T-helper 2 cell (primary cell): ENCODE data around the gene RNF32.
A peak's percentile ranks its signal among the peaks of the same experiment; 100 is the strongest.
"Not testable (repeated sequence)": the region's sequence is repeated elsewhere in the genome, so short reads cannot be mapped to it uniquely, and the experiment has no call there.

ENCODE experiments used
- DNase-seq, 5 experiments: peaks; one replicate each; pipeline versions ENCODE4 v3.0.0 to v3.0.0-alpha.2; 2012 to 2022

RNF32 gene

GRCh38 chr7:156642306-156643045 is 1.9 kb downstream of the RNF32 start:
- no peak for DNase-seq

- not testable (repeated sequence) for DNase-seq
These were observed 6.8 kb downstream of the RNF32 start for GRCh38 chr7:156647330-156647729.

- DNase-seq = peak in 1 of 5 experiments; percentile 55
These were observed 9.5 kb downstream of the RNF32 start for GRCh38 chr7:156650042-156650441.

GRCh38 chr7:156651474-156651873 is 10.9 kb downstream of the RNF32 start:
- no peak for DNase-seq

- DNase-seq = no peak
These were observed 12.5 kb downstream of the RNF32 start for GRCh38 chr7:156652886-156653568.

GRCh38 chr7:156654511-156655234 is 14.1 kb downstream of the RNF32 start:
- no peak for DNase-seq

GRCh38 chr7:156655251-156655650 is 14.7 kb downstream of the RNF32 start:
- peak in 1 of 5 experiments; percentile 63 for DNase-seq

- DNase-seq = no peak
These were observed 15.4 kb downstream of the RNF32 start for GRCh38 chr7:156655983-156656382.

- DNase-seq = no peak
These were observed 16.0 kb downstream of the RNF32 start for GRCh38 chr7:156656598-156656997.

GRCh38 chr7:156657681-156658080 is 17.1 kb downstream of the RNF32 start:
- no peak for DNase-seq

- no peak for DNase-seq
These were observed 18.6 kb downstream of the RNF32 start for GRCh38 chr7:156659203-156659602.

GRCh38 chr7:156659961-156660360 is 19.4 kb downstream of the RNF32 start:
- no peak for DNase-seq

GRCh38 chr7:156661637-156662036 is 21.1 kb downstream of the RNF32 start:
- no peak for DNase-seq

GRCh38 chr7:156662277-156662676 is 21.7 kb downstream of the RNF32 start:
- DNase-seq = no peak

- no peak for DNase-seq
These were observed 24.5 kb downstream of the RNF32 start for GRCh38 chr7:156665101-156665500.

GRCh38 chr7:156666368-156667109 is 26.0 kb downstream of the RNF32 start:
- no peak for DNase-seq

GRCh38 chr7:156667110-156667426 is 26.5 kb downstream of the RNF32 start:
- no peak for DNase-seq

- no peak for DNase-seq
These were observed 27.7 kb downstream of the RNF32 start for GRCh38 chr7:156668130-156668741.

GRCh38 chr7:156669035-156669828 is 28.7 kb downstream of the RNF32 start:
- no peak for DNase-seq

- no peak for DNase-seq
These were observed 32.9 kb downstream of the RNF32 start for GRCh38 chr7:156673454-156673853.

GRCh38 chr7:156673902-156674301 is 33.3 kb downstream of the RNF32 start:
- no peak for DNase-seq

GRCh38 chr7:156675721-156676120 is 35.1 kb downstream of the RNF32 start:
- no peak for DNase-seq
